IPS-18c (cell line): ENCODE data around the gene NSMCE1.
"Not testable (repeated sequence)": the region's sequence is repeated elsewhere in the genome, so short reads cannot be mapped to it uniquely, and the experiment has no call there.

ENCODE experiments used
- H3K4me3 ChIP-seq: 2 replicates; pipeline ENCODE4 v1.7.0; 2013; ENCODE audit warnings: low read depth, mild to moderate bottlenecking, low read length, moderate library complexity; ENCODE audit not compliant: insufficient read depth
- H3K9me3 ChIP-seq: one replicate; pipeline ENCODE4 v1.6.1; 2013; ENCODE audit warnings: mild to moderate bottlenecking, low read length, moderate library complexity; ENCODE audit not compliant: control insufficient read depth, insufficient read depth

Gene NSMCE1

DNA sequence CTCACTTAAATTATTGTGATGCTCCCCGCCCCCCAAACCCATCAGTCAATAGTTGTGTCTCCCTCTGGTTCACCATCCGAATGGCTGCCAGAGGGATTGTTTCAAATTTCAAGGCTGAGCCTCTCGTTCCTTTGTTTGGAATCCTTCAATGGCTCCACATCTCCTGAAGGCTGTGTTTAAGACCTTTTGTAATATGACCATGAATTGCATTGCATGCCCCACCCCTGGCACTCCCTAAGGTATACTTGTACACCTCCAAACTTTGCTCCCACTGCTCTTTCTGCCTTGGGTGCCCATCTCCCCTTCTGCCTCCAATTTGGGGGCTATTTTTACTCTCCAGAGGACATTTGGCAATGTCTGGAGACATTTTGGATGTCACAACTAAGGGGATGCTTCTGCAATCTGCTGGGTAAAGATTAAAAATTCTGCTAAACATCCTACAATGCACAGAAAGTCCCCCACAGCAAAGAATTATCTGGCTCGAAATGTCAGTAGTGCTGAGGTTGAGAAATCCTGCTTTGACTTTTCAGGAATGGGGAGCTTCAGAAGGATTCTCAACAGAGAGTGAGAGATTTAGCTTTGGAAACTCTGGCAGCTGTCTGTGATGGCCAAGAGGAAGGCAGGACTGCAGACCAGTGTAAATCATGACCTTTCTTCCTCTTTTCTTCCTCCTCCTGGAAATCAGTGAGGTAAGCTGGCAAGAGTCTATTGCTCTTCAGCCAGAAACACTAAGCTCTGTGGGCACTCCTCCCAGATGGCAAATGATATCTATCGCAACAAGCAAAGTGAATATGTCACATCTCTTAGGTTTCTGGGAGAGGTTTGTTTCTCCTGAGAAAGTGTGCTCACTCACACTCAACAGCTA, 36.5 kb upstream of the NSMCE1 start:
- Histone ChIP-seq H3K4me3 (no peak overlapping the region), H3K9me3 (no peaks in the 10 kb centered on the region)

DNA sequence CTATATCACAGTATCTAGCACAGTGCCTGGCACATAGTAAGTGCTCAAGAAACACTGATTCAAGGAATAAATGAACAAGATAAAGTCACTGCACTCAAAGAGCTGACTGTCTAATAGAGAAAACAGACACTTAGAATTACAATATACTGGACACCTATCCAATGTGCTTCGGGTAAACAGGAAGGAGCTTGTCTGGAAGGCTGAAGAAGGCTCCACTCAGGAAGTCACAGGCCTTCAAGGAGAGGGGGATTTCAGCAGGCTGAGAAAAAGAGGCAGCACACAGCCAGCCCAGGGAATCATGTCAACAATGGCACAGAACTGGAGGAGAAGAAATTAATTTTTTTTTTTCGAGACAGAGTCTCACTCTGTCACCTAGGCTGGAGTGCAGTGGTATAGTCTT, 35.5 kb upstream of the NSMCE1 start:
- Histone ChIP-seq H3K4me3 (no peak overlapping the region), H3K9me3 (no peaks in the 10 kb centered on the region)

DNA sequence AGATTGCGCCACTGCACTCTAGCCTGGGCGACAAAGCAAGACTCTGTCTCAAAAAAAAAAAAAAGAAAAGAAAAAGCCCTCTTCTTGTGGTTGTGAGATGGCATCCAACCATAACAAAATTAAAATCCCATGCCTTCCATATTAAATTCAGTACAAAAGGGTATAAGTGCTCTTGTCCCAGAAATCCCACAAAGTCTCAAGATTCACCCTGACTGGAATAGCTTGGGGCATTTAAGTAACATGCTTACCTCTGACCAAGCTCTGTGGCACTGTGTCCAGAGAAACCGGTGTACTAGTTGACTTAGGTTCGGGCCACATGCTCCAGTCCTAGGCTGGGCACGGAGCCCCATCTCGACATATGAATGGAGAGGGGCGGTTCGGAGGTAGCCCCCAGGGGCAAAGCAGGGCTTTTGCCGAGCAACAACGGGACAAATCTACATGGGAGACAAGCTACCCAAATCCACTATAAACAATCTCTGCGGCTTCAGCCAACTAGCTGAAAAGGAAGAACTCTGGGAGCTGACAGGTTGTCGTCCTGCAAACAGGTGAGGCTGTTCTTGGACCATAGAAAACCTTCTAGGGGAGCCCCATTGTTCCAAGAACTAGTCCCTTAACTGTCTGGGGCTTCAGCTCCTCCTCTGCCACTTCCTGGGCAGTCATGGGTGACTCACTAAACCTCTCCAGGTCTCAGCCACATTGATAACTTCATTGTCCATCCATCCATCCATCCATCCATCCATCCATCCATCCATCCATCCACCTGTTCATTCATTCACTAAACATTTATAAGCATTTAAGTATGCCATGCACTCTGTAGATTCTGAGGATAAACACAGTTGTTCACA, 34.9 kb upstream of the NSMCE1 start:
- Histone ChIP-seq H3K4me3 (no peak overlapping the region), H3K9me3 (no peaks in the 10 kb centered on the region)

DNA sequence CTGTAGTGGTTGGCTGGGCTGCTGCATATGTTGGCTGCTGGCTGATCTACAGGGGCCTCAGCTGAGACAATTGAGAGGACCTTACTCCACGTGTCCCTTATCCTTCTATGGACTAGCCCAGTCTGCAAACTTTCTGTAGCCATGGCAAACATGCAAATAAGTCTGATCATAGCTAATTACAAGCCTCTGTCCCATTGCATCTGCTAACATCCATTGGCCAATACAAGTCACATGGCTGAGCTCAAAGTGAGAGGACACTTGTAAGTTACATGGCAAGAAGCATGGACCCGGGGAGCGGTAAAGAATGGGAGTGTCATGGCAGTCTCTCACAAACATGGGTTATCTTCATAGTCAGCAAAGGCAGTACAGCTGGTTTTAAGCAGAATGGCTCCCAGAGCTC, 33.6 kb upstream of the NSMCE1 start:
- Histone ChIP-seq H3K9me3 (no peaks in the 10 kb centered on the region), H3K4me3 (no peak overlapping the region)

DNA sequence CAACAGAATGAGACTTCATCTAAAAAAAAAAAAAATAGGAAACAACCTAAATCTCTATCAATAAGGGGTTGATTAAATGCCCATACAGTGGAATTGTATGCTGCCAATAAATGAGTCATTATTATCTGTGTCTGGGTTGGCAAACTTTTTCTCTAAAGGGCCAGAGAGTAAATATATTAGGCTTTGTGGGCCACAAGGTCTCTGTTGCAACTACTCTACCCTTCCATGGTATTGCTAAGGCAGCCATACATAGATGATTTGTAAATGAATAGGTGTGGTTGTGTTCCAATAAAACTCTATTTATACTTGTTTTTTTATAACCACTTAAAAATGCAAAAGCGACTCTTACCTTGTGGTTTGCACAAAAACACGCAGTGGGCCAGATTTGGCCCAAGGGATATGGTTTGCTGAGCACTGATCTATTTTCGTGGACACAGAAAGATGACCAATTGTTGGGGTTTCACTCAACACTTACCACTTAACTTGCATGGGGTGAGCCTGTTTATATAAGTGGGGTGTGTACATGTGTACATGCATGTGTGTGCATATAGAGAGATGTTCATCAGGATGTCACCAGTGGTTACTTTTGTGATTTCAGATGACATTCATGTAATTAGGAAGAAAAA, 32.8 kb upstream of the NSMCE1 start:
- no peaks in the 10 kb centered on the region for H3K9me3 ChIP-seq
- no peak overlapping the region for H3K4me3 ChIP-seq

DNA sequence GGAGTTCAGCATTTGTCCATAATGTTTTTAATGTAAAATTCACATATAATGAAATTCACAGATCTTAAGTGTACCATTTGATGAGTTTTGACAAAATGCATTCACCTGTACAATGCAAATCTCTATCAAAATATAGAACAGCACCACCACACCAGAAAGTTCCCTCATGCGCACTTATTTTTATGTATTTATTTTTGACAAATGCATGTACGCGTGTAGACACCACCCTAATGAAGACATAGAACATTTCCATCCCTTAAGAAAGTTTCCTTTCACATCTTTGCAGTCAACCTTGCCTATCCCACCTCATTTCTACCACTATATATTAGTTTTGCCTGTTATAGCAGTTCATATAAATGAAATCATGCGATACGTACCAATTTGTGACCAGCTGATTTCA, 29.6 kb upstream of the NSMCE1 start:
- no peak overlapping the region for H3K4me3 ChIP-seq

DNA sequence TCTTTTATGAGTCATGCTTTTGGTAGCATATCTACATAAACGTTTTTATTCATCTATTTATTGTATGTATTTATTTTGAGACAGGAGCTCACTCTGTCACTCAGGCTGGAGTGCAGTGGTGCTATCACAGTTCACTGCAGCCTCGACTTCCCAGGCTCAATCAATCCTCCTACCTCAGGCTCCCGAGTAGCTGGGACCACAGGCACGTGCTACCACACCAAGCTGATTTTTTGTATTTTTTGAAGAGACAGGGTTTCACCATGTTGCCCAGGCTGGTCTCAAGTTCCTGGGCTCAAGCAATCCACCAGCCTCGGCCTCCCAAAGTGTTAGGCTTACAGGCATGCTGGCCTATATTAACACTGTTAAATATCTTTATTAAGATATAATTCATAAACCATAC, 24.8 kb upstream of the NSMCE1 start:
- Histone ChIP-seq H3K4me3 (no peak overlapping the region), H3K9me3 (no peaks in the 10 kb centered on the region)

More for the DNA sequence above, 29.6 kb upstream of the NSMCE1 start:
- H3K9me3 ChIP-seq = no peaks in the 10 kb centered on the region

DNA sequence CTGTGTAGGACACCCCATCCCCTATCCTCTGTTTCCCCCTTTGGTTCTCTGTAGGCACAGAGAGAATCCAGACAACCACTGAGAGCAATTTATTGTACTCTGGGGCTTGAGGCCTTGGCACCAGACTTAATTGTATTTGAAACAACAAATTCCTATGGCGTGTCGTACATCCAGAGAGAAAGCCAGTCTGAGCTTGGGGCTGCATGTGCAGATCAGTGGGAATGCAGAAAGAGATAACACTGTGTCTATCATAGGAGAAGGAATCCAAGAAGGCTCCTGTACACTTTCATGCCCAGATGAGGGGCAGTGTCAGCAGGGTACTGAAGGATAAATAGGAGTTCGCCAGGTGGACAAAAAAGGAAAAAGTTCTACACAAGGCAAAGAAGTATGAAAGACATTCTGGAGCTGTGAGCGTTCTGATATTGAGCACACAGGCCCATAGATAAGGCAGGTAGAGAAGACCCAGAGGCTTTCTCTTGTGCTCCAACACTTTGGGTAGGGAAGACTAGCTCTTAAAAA, 23.2 kb upstream of the NSMCE1 start:
- H3K4me3 ChIP-seq = no peak overlapping the region
- H3K9me3 ChIP-seq = no peaks in the 10 kb centered on the region

DNA sequence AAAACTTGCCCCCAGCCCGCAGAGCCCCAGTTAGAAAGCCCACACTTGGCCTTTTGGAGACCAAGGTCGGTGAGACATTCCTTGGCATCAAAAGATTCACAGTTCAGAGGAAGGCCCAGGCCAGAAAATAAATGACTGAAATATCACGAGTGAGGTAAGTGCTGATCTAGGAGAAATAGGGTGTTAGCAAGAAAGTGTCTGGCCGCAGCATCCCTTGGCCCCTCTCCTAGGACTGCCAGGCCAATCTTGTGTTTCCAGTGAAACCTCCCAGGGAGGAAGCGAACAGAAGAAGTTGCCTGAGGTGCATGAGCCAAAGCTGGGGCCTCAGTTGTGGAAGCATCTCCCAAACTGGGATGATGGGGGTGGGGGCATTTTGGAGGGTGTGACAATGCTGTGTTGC, 22.5 kb upstream of the NSMCE1 start:
- no peak overlapping the region for H3K4me3 ChIP-seq
- H3K9me3 ChIP-seq = no peaks in the 10 kb centered on the region

DNA sequence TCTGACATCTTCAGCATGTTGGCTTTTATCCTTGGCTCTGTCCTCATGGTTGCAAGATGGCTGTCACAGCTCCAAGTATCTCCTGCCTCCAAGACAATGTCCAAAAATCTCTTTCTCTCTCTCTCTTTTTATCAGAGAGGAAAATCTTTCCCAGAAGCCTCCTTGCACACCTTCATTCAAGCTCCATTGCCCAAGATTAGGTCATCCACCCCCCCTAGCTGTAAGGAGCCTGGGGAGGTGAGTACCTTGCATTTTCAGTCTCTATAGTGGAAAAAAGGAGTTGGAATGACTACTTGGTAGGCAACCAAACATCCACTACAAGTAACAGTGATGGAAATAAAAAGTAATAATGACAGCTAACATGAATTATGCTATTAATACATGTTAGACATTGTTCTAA, 22.0 kb upstream of the NSMCE1 start:
- Histone ChIP-seq H3K4me3 (no peak overlapping the region), H3K9me3 (no peaks in the 10 kb centered on the region)

DNA sequence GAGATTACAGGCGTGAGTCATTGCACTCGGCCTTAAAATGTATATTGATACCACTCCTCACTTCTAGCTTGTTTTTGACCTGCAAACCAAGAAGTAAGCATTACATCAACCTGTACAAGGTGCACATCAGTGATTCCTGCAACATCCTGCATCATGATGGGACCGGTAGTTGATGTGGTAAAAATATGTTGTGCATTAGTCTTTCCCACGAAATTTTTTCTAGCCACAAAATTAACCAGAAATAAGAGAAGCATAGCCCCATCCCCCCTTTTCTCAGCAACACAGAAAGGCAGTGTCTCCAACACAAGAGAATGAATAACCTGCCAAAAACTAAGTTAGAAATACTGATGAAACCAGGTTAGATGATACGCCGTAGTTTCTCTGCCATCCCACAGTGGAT, 21.1 kb upstream of the NSMCE1 start:
- Histone ChIP-seq H3K9me3 (no peaks in the 10 kb centered on the region), H3K4me3 (no peak overlapping the region)

DNA sequence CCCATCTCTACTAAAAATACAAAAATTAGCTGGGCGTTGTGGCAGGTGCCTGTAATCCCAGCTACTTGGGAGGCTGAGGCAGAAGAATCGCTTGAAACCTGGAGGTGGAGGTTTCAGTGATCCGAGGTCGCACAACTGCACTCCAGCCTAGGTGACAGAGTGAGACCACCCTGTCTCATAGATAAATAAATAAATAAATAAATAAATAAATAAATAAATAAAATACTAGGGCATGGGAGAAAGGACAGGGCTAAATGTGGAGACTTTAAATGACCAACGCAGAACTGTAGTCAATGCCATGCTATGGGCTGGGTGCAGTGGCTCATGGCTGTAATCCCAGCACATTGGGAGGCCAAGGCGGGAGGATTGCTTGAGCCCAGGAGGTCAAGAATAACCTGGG, 19.7 kb upstream of the NSMCE1 start:
- not testable (repeated sequence) for H3K4me3 ChIP-seq, H3K9me3 ChIP-seq

DNA sequence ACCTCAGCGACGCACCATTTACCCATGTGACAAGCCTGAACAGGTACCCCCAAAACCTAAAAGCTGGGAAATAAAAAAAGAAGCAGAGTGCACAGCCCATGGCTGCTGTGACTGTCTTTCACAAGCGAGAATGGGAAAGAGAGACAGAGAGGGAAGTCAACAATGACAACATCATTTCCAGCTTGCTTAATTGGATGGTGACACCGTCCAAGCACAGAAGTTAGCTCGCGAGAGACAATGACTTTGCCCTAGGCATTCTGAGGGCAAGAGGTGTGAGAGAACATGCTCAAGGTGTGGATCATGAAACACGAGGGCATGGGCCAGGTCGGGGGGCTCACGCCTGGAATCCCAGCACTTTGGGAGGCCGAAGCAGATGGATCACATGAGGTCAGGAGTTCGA, 19.3 kb upstream of the NSMCE1 start:
- no peak overlapping the region for H3K4me3 ChIP-seq
- no peaks in the 10 kb centered on the region for H3K9me3 ChIP-seq

DNA sequence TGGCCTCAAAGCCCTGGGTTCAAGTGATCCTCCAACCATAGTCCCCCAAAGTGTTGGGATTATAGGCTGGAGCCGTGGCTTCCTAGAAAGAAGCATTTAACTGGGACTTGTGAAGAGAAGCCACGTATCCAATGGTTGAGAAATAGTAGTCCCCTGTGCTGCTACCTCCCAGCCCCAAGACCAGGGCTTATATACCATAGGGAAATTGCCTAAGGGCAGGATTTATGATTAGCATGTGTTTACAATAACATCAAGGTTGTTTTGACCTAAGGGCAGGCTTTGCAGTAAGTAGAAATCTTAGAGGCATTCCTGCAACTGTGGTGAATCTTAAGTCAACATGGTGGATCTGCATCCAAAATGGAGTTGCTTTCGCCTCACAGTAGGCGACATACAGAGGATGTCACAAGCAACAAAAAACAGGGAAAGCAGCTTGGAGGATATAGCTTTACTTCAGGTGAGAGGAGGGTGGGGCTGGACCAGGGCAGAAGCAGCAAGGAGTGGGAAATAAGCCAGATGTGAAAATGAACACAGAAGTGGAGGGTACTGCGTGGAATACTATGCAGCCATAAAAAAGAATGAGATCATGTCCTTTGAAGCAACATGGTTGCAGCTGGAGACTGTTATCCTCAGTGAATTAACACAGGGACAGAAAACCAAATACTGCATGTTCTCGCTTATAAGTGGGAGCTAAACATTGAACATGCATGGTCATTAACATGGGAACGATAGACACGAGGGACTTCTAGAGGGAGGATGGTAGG, 18.7 kb upstream of the NSMCE1 start:
- Histone ChIP-seq H3K4me3 (no peak overlapping the region), H3K9me3 (no peaks in the 10 kb centered on the region)

DNA sequence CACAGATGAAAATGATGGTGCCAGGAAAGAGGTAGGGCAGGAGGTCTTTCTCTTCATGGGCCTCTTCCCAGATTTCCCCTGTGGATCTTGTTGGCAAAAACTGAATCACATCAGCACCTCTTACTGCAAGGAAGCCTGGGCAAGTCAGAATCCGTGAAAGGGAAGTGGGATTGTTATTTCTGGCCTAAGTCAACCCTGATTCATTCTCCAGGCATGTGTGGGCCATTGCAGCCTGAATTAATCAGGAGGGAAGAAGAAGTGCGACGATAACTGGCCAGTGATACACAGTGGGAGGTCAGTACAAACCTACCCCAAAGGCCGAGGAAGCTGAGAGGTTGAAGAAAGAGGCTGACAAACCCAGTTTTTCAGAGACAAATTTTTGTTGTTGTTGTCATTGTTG, 17.9 kb upstream of the NSMCE1 start:
- Histone ChIP-seq H3K9me3 (no peaks in the 10 kb centered on the region), H3K4me3 (no peak overlapping the region)

DNA sequence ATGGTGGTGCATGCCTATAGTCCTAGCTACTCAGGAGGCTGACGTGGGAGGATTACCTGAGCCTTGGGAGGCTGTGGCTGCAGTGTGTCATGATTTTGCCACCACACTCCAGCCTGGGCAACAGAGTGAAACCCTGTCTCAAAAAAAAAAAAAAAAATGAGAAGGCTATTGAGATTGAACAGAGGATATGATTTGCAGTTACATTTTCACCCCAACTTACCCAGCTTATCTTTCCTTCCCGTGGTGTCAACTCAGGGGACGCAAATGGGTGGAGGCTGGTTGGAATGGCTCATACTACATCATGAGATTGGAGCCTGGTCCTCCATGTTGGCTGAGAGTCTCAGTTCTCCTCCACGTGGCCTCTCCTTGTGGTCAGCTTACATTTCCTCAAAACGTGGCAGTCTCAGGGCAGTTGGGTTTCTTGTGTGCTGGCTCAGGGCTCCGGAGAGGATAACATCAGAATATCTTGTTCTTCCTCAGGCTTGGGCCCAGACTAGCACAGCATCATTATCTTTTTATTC, 17.2 kb upstream of the NSMCE1 start:
- no peaks in the 10 kb centered on the region for H3K9me3 ChIP-seq
- no peak overlapping the region for H3K4me3 ChIP-seq
